Measurements from ENCODE around the gene LYRM1.

LYRM1 gene

DNA sequence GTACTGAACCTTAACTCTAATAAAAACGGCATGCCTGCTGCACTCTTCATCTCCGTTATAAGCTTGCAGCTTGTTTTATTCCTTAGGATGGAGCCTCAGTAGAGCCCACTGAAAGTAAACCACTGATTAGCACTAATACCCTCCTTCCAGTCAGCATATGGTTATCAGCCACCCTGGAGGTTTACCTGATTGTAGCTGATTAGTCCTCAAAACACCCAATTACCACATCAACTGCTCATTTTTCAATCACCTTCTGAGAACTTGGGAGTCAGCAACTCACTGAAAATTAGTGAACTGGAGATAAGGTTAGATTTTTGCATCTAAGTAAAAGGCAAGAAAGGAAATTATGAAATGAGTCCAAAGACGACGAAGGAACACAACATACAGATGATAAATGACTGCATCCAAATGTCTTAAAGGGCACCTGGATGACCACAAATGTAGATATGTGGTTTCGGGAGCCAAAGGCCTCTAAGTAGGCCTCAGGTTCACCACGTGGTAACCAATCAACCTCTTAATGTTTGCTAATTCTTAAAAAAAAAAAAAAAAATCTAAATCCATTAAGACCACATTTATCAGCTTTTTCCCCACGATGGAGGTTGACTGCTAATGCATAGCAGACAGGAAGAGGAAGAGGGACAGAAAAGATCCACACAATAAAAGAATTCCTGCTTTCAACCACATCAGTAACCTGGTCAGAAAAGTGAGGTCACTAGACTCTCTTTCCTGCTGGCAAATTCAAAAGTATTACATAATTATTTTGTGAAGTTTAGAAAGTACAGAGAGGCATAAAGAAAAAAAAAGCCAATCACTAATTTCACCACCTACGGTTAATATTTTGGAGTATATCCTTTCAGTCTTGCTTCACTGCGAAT, 28.4 kb upstream of the LYRM1 start:
- Histone ChIP-seq H3K27me3 (ENCODE audit: insufficient read depth, low read length) (no peaks in the 10 kb centered on the region), H2AFZ (ENCODE audit: low read length, unreplicated experiment) (no peak overlapping the region), H3K4me1 (ENCODE audit: control insufficient read depth, insufficient read depth, low read length, unreplicated experiment) (peaks cover 38% of the 10 kb centered on the region), H3K36me3 (ENCODE audit: insufficient read depth, low read length) (no peaks in the 10 kb centered on the region; the same call in 1 of the 2 replicates), H3K27ac (ENCODE audit: low read depth, low read length) (no peak overlapping the region), H3K4me3 (ENCODE audit: low read depth, low read length) (no peak overlapping the region), H3K79me2 (ENCODE audit: control insufficient read depth, insufficient read depth, low read length, unreplicated experiment) (peaks cover 94% of the 10 kb centered on the region)

GRCh38 chr16:20873331-20873730, 27.2 kb upstream of the LYRM1 start:
- no peak overlapping the region for H3K27ac ChIP-seq (ENCODE audit: low read depth, low read length)
- no peak overlapping the region for H2AFZ ChIP-seq (ENCODE audit: low read length, unreplicated experiment)

DNA sequence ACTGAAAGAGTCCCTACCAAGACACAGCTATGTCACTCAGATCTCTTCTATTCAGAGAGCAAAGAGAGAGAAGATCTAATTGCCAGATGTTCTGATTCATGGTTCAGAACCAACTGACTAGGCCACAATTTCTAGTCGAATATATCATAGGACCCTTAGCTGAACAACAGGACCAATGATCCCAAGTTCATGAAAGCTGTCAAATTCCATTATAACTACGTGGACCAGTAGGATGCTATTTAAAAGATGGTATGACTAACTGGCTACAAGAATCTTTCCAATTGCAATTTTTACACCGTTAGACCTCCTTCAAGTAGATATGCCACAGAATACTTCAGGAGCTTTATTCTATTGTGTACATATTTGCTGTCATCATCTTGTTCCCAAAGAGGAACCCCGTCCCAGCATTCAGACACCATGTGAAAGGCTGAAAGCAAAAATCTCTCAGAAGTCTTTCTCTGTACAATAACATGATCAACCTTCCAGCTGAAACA, 26.4 kb upstream of the LYRM1 start:
- Histone ChIP-seq H3K27ac (ENCODE audit: low read depth, low read length) (no peak overlapping the region), H3K27me3 (ENCODE audit: insufficient read depth, low read length) (no peaks in the 10 kb centered on the region), H2AFZ (ENCODE audit: low read length, unreplicated experiment) (no peak overlapping the region), H3K4me3 (ENCODE audit: low read depth, low read length) (no peak overlapping the region), H3K79me2 (ENCODE audit: control insufficient read depth, insufficient read depth, low read length, unreplicated experiment) (peaks cover 92% of the 10 kb centered on the region), H3K36me3 (ENCODE audit: insufficient read depth, low read length) (no peaks in the 10 kb centered on the region; the same call in 1 of the 2 replicates), H3K4me1 (ENCODE audit: control insufficient read depth, insufficient read depth, low read length, unreplicated experiment) (peaks cover 28% of the 10 kb centered on the region)

More at GRCh38 chr16:20873331-20873730, 27.2 kb upstream of the LYRM1 start:
- Histone ChIP-seq H3K79me2 (ENCODE audit: control insufficient read depth, insufficient read depth, low read length, unreplicated experiment) (peaks cover 94% of the 10 kb centered on the region), H3K4me1 (ENCODE audit: control insufficient read depth, insufficient read depth, low read length, unreplicated experiment) (peaks cover 28% of the 10 kb centered on the region), H3K36me3 (ENCODE audit: insufficient read depth, low read length) (no peaks in the 10 kb centered on the region; the same call in 1 of the 2 replicates), H3K27me3 (ENCODE audit: insufficient read depth, low read length) (no peaks in the 10 kb centered on the region), H3K4me3 (ENCODE audit: low read depth, low read length) (no peak overlapping the region)

DNA sequence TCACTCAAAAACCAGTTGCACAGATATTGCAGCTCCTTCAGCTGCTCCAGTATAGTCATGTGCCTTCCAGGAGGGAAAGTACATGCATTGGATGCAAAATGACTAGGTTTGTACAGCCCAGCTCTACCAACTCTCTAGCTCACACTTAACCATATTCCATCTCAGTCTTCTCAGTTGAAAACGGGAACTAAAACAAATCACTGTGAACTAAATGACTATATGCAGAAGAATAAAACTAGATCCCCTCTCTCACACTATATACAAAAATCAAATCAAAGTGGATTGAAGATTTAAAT, 25.3 kb upstream of the LYRM1 start:
- Histone ChIP-seq H3K4me3 (ENCODE audit: low read depth, low read length) (no peak overlapping the region), H3K27ac (ENCODE audit: low read depth, low read length) (no peak overlapping the region), H2AFZ (ENCODE audit: low read length, unreplicated experiment) (no peak overlapping the region), H3K4me1 (ENCODE audit: control insufficient read depth, insufficient read depth, low read length, unreplicated experiment) (peaks cover 37% of the 10 kb centered on the region), H3K79me2 (ENCODE audit: control insufficient read depth, insufficient read depth, low read length, unreplicated experiment) (peaks cover 91% of the 10 kb centered on the region), H3K27me3 (ENCODE audit: insufficient read depth, low read length) (no peaks in the 10 kb centered on the region), H3K36me3 (ENCODE audit: insufficient read depth, low read length) (no peaks in the 10 kb centered on the region; the same call in 1 of the 2 replicates)

DNA sequence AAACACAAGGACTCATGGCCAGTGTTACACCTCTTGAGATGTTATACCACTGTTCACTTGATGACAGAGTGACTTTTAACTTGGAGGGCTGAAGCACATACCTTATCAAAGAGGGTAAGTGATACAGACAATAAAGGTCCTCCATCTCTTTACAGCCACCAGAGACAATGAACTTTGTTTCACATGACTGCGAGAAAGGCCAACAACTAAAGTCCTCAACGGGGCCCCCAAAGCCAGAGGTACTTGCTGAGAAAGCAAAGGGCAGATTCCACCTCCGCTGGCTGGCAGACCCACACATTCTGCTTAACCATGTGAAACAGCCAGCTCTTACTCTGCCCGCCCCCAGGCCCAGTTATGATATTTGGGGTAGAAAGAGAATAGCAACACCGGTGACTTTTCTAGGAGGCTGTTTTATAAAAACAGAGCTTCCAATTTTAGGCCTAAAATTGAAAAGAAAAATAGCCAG, 21.9 kb upstream of the LYRM1 start:
- Histone ChIP-seq H3K4me1 (ENCODE audit: control insufficient read depth, insufficient read depth, low read length, unreplicated experiment) (peaks cover 52% of the 10 kb centered on the region), H3K27ac (ENCODE audit: low read depth, low read length) (peak overlapping the region; percentile 69), H2AFZ (ENCODE audit: low read length, unreplicated experiment) (no peak overlapping the region), H3K4me3 (ENCODE audit: low read depth, low read length) (peak overlapping the region; percentile 10; the same call in 1 of the 2 replicates), H3K79me2 (ENCODE audit: control insufficient read depth, insufficient read depth, low read length, unreplicated experiment) (peaks cover 87% of the 10 kb centered on the region), H3K36me3 (ENCODE audit: insufficient read depth, low read length) (peaks cover 5% of the 10 kb centered on the region), H3K27me3 (ENCODE audit: insufficient read depth, low read length) (no peaks in the 10 kb centered on the region)

GRCh38 chr16:20879175-20880040, 21.2 kb upstream of the LYRM1 start:
- H3K27me3 ChIP-seq (ENCODE audit: insufficient read depth, low read length), result no peaks in the 10 kb centered on the region
- peak overlapping the region; percentile 69 for H3K27ac ChIP-seq (ENCODE audit: low read depth, low read length)
- H3K79me2 ChIP-seq (ENCODE audit: control insufficient read depth, insufficient read depth, low read length, unreplicated experiment), result peaks cover 87% of the 10 kb centered on the region
- peaks cover 52% of the 10 kb centered on the region for H3K4me1 ChIP-seq (ENCODE audit: control insufficient read depth, insufficient read depth, low read length, unreplicated experiment)
- H3K36me3 ChIP-seq (ENCODE audit: insufficient read depth, low read length), result peaks cover 5% of the 10 kb centered on the region
- H3K4me3 ChIP-seq (ENCODE audit: low read depth, low read length), result peak overlapping the region; percentile 10
- no peak overlapping the region for H2AFZ ChIP-seq (ENCODE audit: low read length, unreplicated experiment)

- peaks cover 89% of the 10 kb centered on the region for H3K79me2 ChIP-seq (ENCODE audit: control insufficient read depth, insufficient read depth, low read length, unreplicated experiment)
- peak overlapping the region; percentile 21; the same call in 1 of the 2 replicates for H3K27ac ChIP-seq (ENCODE audit: low read depth, low read length)
- peaks cover 50% of the 10 kb centered on the region for H3K4me1 ChIP-seq (ENCODE audit: control insufficient read depth, insufficient read depth, low read length, unreplicated experiment)
Observed at GRCh38 chr16:20880867-20881502, 19.6 kb upstream of the LYRM1 start.

GRCh38 chr16:20881503-20881878, 19.1 kb upstream of the LYRM1 start:
- Histone ChIP-seq H3K27ac (ENCODE audit: low read depth, low read length) (0 out of 2 replicates have a peak overlapping the region, but pooled peaks have one; percentile 21), H3K4me3 (ENCODE audit: low read depth, low read length) (no peak overlapping the region), H3K4me1 (ENCODE audit: control insufficient read depth, insufficient read depth, low read length, unreplicated experiment) (peaks cover 50% of the 10 kb centered on the region), H3K36me3 (ENCODE audit: insufficient read depth, low read length) (peaks cover 11% of the 10 kb centered on the region), H2AFZ (ENCODE audit: low read length, unreplicated experiment) (no peak overlapping the region), H3K79me2 (ENCODE audit: control insufficient read depth, insufficient read depth, low read length, unreplicated experiment) (peaks cover 89% of the 10 kb centered on the region), H3K27me3 (ENCODE audit: insufficient read depth, low read length) (no peaks in the 10 kb centered on the region)

More at GRCh38 chr16:20880867-20881502, 19.6 kb upstream of the LYRM1 start:
- Histone ChIP-seq H3K27me3 (ENCODE audit: insufficient read depth, low read length) (no peaks in the 10 kb centered on the region), H2AFZ (ENCODE audit: low read length, unreplicated experiment) (no peak overlapping the region), H3K36me3 (ENCODE audit: insufficient read depth, low read length) (peaks cover 11% of the 10 kb centered on the region), H3K4me3 (ENCODE audit: low read depth, low read length) (no peak overlapping the region)

GRCh38 chr16:20883554-20884239, 16.9 kb upstream of the LYRM1 start:
- peaks cover 44% of the 10 kb centered on the region for H3K4me1 ChIP-seq (ENCODE audit: control insufficient read depth, insufficient read depth, low read length, unreplicated experiment)
- no peak overlapping the region for H2AFZ ChIP-seq (ENCODE audit: low read length, unreplicated experiment)
- peaks cover 86% of the 10 kb centered on the region for H3K79me2 ChIP-seq (ENCODE audit: control insufficient read depth, insufficient read depth, low read length, unreplicated experiment)
- H3K4me3 ChIP-seq (ENCODE audit: low read depth, low read length), result 0 out of 2 replicates have a peak overlapping the region, but pooled peaks have one; percentile 27
- H3K27me3 ChIP-seq (ENCODE audit: insufficient read depth, low read length), result no peaks in the 10 kb centered on the region
- H3K27ac ChIP-seq (ENCODE audit: low read depth, low read length), result peak overlapping the region; percentile 50
- H3K36me3 ChIP-seq (ENCODE audit: insufficient read depth, low read length), result peaks cover 11% of the 10 kb centered on the region; the same call in 1 of the 2 replicates

GRCh38 chr16:20884240-20884556, 16.4 kb upstream of the LYRM1 start:
- H3K79me2 ChIP-seq (ENCODE audit: control insufficient read depth, insufficient read depth, low read length, unreplicated experiment), result peaks cover 84% of the 10 kb centered on the region
- peak overlapping the region; percentile 50 for H3K27ac ChIP-seq (ENCODE audit: low read depth, low read length)
- H2AFZ ChIP-seq (ENCODE audit: low read length, unreplicated experiment), result no peak overlapping the region
- H3K27me3 ChIP-seq (ENCODE audit: insufficient read depth, low read length), result no peaks in the 10 kb centered on the region
- H3K4me3 ChIP-seq (ENCODE audit: low read depth, low read length), result no peak overlapping the region
- H3K4me1 ChIP-seq (ENCODE audit: control insufficient read depth, insufficient read depth, low read length, unreplicated experiment), result peaks cover 39% of the 10 kb centered on the region
- peaks cover 11% of the 10 kb centered on the region; the same call in 1 of the 2 replicates for H3K36me3 ChIP-seq (ENCODE audit: insufficient read depth, low read length)
